Right cardiac atrium (tissue), 5 donors: Measurements from ENCODE around the gene SLC25A48. TPM values are rescaled to one million over a fixed set of nuclear protein-coding genes. Genes with fewer than 3 reads are reported as not detected.

Source experiments
- ATAC-seq, 2 donors: fragments of 200-7000 bp; cut with Tn5 transposase; one replicate each; pipeline versions ENCODE4 v1.8.0 to v1.9.1; 2020; ENCODE audit warnings: moderate library complexity in 2 of 2, mild to moderate bottlenecking in 1 of 2
- DNase-seq, 3 donors: peaks; one replicate each; pipeline ENCODE4 v3.0.0-alpha.2; 2020
- H3K27ac ChIP-seq: one replicate; pipeline ENCODE4 v1.5.1; 2013; ENCODE audit warnings: mild to moderate bottlenecking, low read length, control low read depth, moderate library complexity
- H3K27me3 ChIP-seq: one replicate; pipeline ENCODE4 v1.6.1; 2013; ENCODE audit not compliant: control insufficient read depth, insufficient read depth
- H3K4me1 ChIP-seq: one replicate; pipeline ENCODE4 v1.6.1; 2013; ENCODE audit warnings: low read length; ENCODE audit not compliant: control insufficient read depth, insufficient read depth
- H3K4me3 ChIP-seq: one replicate; pipeline ENCODE4 v1.5.1; 2013; ENCODE audit warnings: low read length, control low read depth
- H3K9me3 ChIP-seq: one replicate; pipeline ENCODE4 v1.6.1; 2013; ENCODE audit warnings: low read length; ENCODE audit not compliant: control insufficient read depth
- WGBS: extraction: QIAGEN DNeasy Blood & Tissue Kit; methylation state at CpG from one replicate; pipeline ENCODE4 v1.1.7; 2013; 5-methylcytosine and 5-hydroxymethylcytosine counted together
- intact Hi-C, 4 donors: fragments of 100-400 bp; cut with DNase I; formaldehyde crosslinking; loops; one replicate each; pipeline versions ENCODE4 v1.11.0 to v1.14.0; 2022 to 2023
- polyA plus RNA-seq: library from polyadenylated mRNA; stranded (reverse); fragments of 200-250 nt; gene quantifications from one replicate; pipeline ENCODE4 v1.2.3, GENCODE V29; 2013
- total RNA-seq, 4 donors: library from RNA; stranded (reverse); fragmentation: NEBNext Ultra II Directional; extraction: Animal tissue kit (Norgen Biotek cat#: 25700); gene quantifications; one replicate each; pipeline ENCODE4 v1.2.1, GENCODE V29; 2021
- donor health status: healthy with polysubstance abuse.
- donor health status: DM: no; HTN: yes; CAD: no.
- donor health status: DM: no; HTN: no; CAD: no.
- donor health status: DM: no; HTN: yes; CAD: no; lungs with severe emphysema.
- donor health status: DM: yes; HTN: yes; CAD: no.

The SLC25A48 gene
- total and polyA plus RNA-seq, 5 donors, result 0.25 TPM; not detected in 4

GRCh38 chr5:135895474-135896006 is 61.1 kb downstream of the SLC25A48 start, which contains the start of gene IL9:
Gene IL9, minus strand, starts transcription at chr5:135895841. Its CDS starts 25 bp downstream, at chr5:135895816.
- no peak within 1 kb of the TSS for H3K27ac ChIP-seq
- no peak for DNase-seq
- H3K4me1 ChIP-seq, result peaks cover 5% of the 10 kb centered on the region
- no peaks in the 10 kb centered on the region for H3K9me3 ChIP-seq
- WGBS, result 31% methylated on average over 7 of the region's 7 CpGs
- H3K27me3 ChIP-seq, result no peaks in the 10 kb centered on the region
- ATAC-seq, result no peak
- no peak within 1 kb of the TSS for H3K4me3 ChIP-seq
- intact Hi-C loops, result no loop called here

DNA sequence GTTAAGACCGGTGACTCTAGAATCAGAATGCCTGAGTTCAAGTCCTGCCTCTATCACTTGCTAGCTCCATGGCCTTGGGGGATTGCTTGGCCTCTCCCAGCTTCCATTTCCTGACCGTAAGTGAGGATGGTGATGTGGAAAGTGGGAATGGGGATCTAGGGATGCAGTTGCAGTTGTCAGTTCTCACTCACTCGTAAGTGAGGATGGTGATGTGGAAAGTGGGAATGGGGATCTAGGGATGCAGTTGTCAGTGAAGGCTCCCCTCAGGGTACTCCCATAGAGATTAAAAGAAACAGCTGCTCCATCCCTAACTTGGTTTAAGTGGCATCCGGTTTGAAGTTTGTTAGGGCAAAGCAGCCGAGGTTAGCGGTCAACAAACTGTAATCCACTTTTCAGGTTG is 64.2 kb downstream of the SLC25A48 start:
- Histone ChIP-seq H3K4me1 (no peaks in the 10 kb centered on the region), H3K4me3 (no peak overlapping the region), H3K27me3 (no peaks in the 10 kb centered on the region), H3K9me3 (no peaks in the 10 kb centered on the region), H3K27ac (no peak overlapping the region)
- intact Hi-C loops, result no loop called here
- DNase-seq, result no peak
- 77% methylated on average over 6 of the region's 6 CpGs for WGBS
- ATAC-seq, result no peak

DNA sequence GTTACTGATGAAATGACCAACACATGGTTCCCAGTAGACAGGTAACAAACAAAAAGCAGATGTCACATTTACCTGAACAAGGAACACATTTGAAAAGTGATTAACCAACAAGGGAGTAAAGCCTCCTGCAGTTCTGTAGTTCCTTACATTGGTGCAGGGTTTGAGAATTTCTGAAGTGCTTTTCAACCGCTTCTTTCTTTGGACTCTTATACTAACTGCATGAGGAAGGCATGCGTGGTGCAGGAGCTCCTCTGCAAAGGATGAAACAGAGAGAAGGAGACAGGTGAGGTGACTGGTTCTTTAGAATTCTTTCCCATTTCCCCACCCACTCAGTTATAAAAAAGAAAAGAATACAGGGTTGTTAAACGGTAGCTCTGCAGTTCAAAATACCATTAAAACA is 65.8 kb downstream of the SLC25A48 start:
- no peak overlapping the region for H3K4me3 ChIP-seq
- no peak for DNase-seq
- no peaks in the 10 kb centered on the region for H3K4me1 ChIP-seq
- 81% methylated on average over 3 of the region's 3 CpGs for WGBS
- H3K27me3 ChIP-seq, result no peaks in the 10 kb centered on the region
- intact Hi-C loops, result no loop called here
- ATAC-seq, result no peak
- H3K27ac ChIP-seq, result no peak overlapping the region
- H3K9me3 ChIP-seq, result no peaks in the 10 kb centered on the region

DNA sequence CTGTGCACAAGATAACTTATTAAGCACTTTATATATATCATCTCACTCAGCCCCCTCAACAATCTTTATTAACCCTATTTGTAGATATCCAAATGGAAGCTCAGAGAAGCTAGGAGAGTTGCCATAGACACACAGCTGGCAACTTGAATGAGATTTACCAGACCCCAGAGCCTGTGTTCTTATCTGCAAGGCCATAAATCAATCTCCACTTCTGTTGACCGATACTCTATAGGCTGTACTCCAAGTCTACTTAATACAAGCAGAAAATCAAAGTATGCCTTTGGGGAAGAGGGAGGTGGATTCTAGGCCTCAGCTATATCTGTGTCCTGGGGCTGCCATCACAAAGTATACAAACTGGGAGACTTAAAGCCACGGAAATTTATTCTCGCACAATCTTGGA is 67.2 kb downstream of the SLC25A48 start:
- no peak overlapping the region for H3K27ac ChIP-seq
- no peak for ATAC-seq
- intact Hi-C loops, result no loop called here
- H3K4me1 ChIP-seq, result no peaks in the 10 kb centered on the region
- H3K27me3 ChIP-seq, result no peaks in the 10 kb centered on the region
- no peak overlapping the region for H3K4me3 ChIP-seq
- DNase-seq, result no peak
- H3K9me3 ChIP-seq, result no peaks in the 10 kb centered on the region
- 21% methylated on average over 3 of the region's 3 CpGs for WGBS

DNA sequence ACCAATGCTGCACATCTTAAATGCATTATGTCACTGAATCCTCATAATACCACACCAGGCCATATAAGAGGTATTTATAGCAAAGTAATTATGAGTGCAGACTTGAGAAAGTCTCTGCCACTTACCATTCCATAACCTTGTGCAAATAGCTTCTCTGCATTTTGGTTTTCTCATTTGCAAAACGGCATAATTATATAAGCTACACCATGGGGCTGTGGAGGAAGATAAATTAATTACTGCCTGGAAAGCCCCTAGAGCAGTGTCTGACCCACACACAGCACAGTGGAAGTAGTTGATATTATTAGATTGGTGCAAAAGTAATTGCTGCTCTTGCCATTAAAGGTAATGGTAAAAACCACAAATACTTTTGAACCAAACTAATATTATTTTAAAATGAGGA is 70.7 kb downstream of the SLC25A48 start:
- Histone ChIP-seq H3K27ac (no peak overlapping the region), H3K9me3 (no peaks in the 10 kb centered on the region), H3K4me1 (no peaks in the 10 kb centered on the region), H3K27me3 (peaks cover 1% of the 10 kb centered on the region), H3K4me3 (no peak overlapping the region)
- ATAC-seq (no peak), DNase-seq (no peak)
- intact Hi-C loops, result no loop called here
- 60% methylated on average over 1 of the region's 1 CpG for WGBS

DNA sequence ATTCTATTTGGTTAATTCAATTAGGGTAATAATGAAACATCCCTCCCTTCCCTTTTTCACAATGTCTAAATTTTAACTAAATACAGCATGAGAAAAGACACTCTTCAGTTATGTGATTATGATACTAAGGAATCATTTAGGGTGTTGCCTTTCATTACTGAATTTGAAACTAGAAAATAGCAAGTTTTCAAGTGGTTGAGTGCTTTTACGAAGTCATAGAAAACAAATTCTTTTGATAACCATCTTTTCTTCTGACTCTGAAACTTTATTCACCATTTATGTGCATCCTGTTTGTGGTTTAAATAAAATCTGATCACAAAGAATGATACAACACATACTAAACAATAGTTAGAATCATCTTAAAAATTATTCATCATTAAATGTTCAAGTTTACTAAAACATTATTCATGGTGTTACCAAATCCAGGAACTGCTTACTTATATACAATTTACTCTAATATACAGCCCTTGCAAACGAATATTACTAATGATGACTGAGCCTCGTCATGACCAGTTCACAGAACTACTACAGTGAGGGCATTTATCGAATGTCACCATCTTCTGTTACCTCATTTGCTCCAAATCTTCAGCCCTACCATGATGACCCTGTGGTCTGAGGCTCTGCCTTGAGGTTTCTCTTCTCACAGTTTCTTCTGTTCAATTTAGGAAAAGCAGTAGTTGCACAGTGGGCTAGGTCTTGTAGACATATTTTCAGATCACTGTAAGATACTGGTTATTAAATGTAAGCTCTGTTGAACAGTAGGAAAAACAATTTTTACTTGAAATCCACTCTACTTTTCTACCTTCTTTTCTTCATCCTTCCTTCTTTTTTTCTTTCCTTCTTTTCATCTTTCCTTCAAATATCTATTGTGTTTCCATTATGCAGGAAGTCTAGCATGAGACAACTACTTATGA is 79.5 kb downstream of the SLC25A48 start:
- DNase-seq (no peak), ATAC-seq (no peak)
- Histone ChIP-seq H3K9me3 (no peaks in the 10 kb centered on the region), H3K4me3 (no peak overlapping the region), H3K27ac (no peak overlapping the region), H3K27me3 (peaks cover 3% of the 10 kb centered on the region), H3K4me1 (no peaks in the 10 kb centered on the region)
- WGBS, result 69% methylated on average over 4 of the region's 4 CpGs
- intact Hi-C loops, result no loop called here

- Histone ChIP-seq H3K4me1 (no peaks in the 10 kb centered on the region), H3K9me3 (no peaks in the 10 kb centered on the region), H3K27ac (no peak overlapping the region), H3K27me3 (no peaks in the 10 kb centered on the region), H3K4me3 (no peak overlapping the region)
- WGBS, result 84% methylated on average over 5 of the region's 5 CpGs
- ATAC-seq (no peak), DNase-seq (no peak)
- intact Hi-C loops, result no loop called here
These were observed 81.1 kb downstream of the SLC25A48 start for GRCh38 chr5:135915466-135916001.

- 62% methylated on average over 8 of the region's 8 CpGs for WGBS
- H3K27ac ChIP-seq, result no peak overlapping the region
- H3K4me3 ChIP-seq, result no peak overlapping the region
- H3K9me3 ChIP-seq, result no peaks in the 10 kb centered on the region
- ATAC-seq (no peak), DNase-seq (no peak)
- intact Hi-C loops, result no loop called here
- H3K27me3 ChIP-seq, result no peaks in the 10 kb centered on the region
- H3K4me1 ChIP-seq, result no peaks in the 10 kb centered on the region
These were observed 82.3 kb downstream of the SLC25A48 start for GRCh38 chr5:135916638-135917263.

DNA sequence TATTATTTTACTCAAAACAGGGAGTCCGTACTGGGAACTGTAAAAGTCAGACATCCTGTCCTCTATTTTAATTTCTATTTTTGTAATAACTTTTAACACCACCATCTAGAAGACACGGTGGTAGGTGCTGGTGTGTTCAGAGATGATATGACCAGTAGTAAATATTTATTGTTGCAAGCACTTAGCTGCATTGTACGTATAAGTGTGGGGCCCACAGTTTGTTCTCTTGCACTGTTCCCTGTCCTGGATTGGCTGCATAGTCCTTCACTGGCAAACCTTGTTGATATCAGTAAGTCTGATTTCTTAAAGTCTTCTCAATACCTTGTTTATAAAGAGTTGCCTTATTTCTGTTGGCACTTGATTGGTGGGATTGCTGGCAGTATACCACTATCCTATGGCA is 85.7 kb downstream of the SLC25A48 start:
- Histone ChIP-seq H3K9me3 (no peaks in the 10 kb centered on the region), H3K4me3 (no peak overlapping the region), H3K27me3 (peaks cover 3% of the 10 kb centered on the region), H3K4me1 (no peaks in the 10 kb centered on the region), H3K27ac (no peak overlapping the region)
- no peak for ATAC-seq
- intact Hi-C loops, result no loop called here
- no peak for DNase-seq
- WGBS, result 55% methylated on average over 3 of the region's 3 CpGs

GRCh38 chr5:135921388-135921787 is 86.9 kb downstream of the SLC25A48 start:
- H3K9me3 ChIP-seq, result no peaks in the 10 kb centered on the region
- ATAC-seq (peak in 1 of 2 donors; percentile 36), DNase-seq (no peak)
- H3K27ac ChIP-seq, result no peak overlapping the region
- H3K4me1 ChIP-seq, result no peaks in the 10 kb centered on the region
- intact Hi-C loops, result no loop called here
- H3K4me3 ChIP-seq, result no peak overlapping the region
- 36% methylated on average over 1 of the region's 1 CpG for WGBS
- peaks cover 6% of the 10 kb centered on the region for H3K27me3 ChIP-seq
